ENCODE data around the gene FCN2.

FCN2 gene

GRCh38 chr9:134850611-134851010, 30.0 kb upstream of the FCN2 start:
- Histone ChIP-seq H3K4me1 (ENCODE audit: control insufficient read depth, insufficient read depth, low read length) (no peaks in the 10 kb centered on the region), H3K27ac (ENCODE audit: extremely low read depth, low read depth, low read length) (no peak overlapping the region), H3K4me3 (ENCODE audit: low read depth, low read length) (no peak overlapping the region), H3K36me3 (ENCODE audit: control insufficient read depth in 2 of 2, insufficient read depth in 1 of 2, low read length in 2 of 2) (no peaks in the 10 kb centered on the region), H3K9me3 (ENCODE audit: control insufficient read depth, insufficient read depth, low read depth, low read length) (no peaks in the 10 kb centered on the region)
- ChIA-PET CTCF (no interaction called here), POLR2A (no interaction called here)
- peak; percentile 84 for TF ChIP-seq ZNF18 (tag by site-specific recombination; IDR thresholded peaks at IDR 0.05)
- TF ChIP-seq GLIS1 (tag by site-specific recombination; IDR thresholded peaks at IDR 0.05): peak; percentile 100
- TF ChIP-seq ZNF558 (tag by site-specific recombination; IDR thresholded peaks at IDR 0.05): no peak

GRCh38 chr9:134851020-134851419, 29.6 kb upstream of the FCN2 start:
- no peak overlapping the region for H3K4me3 ChIP-seq (ENCODE audit: low read depth, low read length)
- CTCF ChIA-PET: no interaction called here

GRCh38 chr9:134852906-134853654, 27.5 kb upstream of the FCN2 start:
- Histone ChIP-seq H3K36me3 (ENCODE audit: control insufficient read depth in 2 of 2, insufficient read depth in 1 of 2, low read length in 2 of 2) (no peaks in the 10 kb centered on the region), H3K4me1 (ENCODE audit: control insufficient read depth, insufficient read depth, low read length) (no peaks in the 10 kb centered on the region), H3K9me3 (ENCODE audit: control insufficient read depth, insufficient read depth, low read depth, low read length) (no peaks in the 10 kb centered on the region), H3K27ac (ENCODE audit: extremely low read depth, low read depth, low read length) (no peak overlapping the region), H3K4me3 (ENCODE audit: low read depth, low read length) (no peak overlapping the region)
- TF ChIP-seq ZNF776 (tag by site-specific recombination; IDR thresholded peaks at IDR 0.05; ENCODE audit: borderline replicate concordance) (no peak), ZNF239 (tag by site-specific recombination; IDR thresholded peaks at IDR 0.05) (no peak), OSR2 (tag by site-specific recombination; IDR thresholded peaks at IDR 0.05) (no peak), ZNF140 (tag by site-specific recombination; IDR thresholded peaks at IDR 0.05) (no peak), ZNF518A (tag by site-specific recombination; conservative IDR thresholded peaks at IDR 0.05; ENCODE audit: low read depth) (no peak), ZNF423 (tag by site-specific recombination; IDR thresholded peaks at IDR 0.05) (no peak), ZNF747 (tag by site-specific recombination; IDR thresholded peaks at IDR 0.05) (no peak), MYNN (tag by site-specific recombination; IDR thresholded peaks at IDR 0.05; ENCODE audit: borderline replicate concordance) (no peak), BCL11B (tag by site-specific recombination; IDR thresholded peaks at IDR 0.05; ENCODE audit: low read depth) (no peak), ZFP3 (tag by site-specific recombination; IDR thresholded peaks at IDR 0.05; ENCODE audit: low read depth) (no peak)
- CTCF ChIA-PET: interaction anchor here (0.6 kb wide), 1 partner anchor 437 kb away, joined by 3 read pairs; no protein-coding TSS in a partner anchor
- POLR2A ChIA-PET: no interaction called here

More at GRCh38 chr9:134851020-134851419, 29.6 kb upstream of the FCN2 start:
- H3K27ac ChIP-seq (ENCODE audit: extremely low read depth, low read depth, low read length): no peak overlapping the region
- no peaks in the 10 kb centered on the region for H3K4me1 ChIP-seq (ENCODE audit: control insufficient read depth, insufficient read depth, low read length)
- H3K9me3 ChIP-seq (ENCODE audit: control insufficient read depth, insufficient read depth, low read depth, low read length): no peaks in the 10 kb centered on the region
- TF ChIP-seq ZNF704 (tag by site-specific recombination; IDR thresholded peaks at IDR 0.05) (no peak), ZNF24 (tag by site-specific recombination; IDR thresholded peaks at IDR 0.05) (no peak), MYNN (tag by site-specific recombination; IDR thresholded peaks at IDR 0.05; ENCODE audit: borderline replicate concordance) (no peak)
- POLR2A ChIA-PET: no interaction called here
- H3K36me3 ChIP-seq (ENCODE audit: control insufficient read depth in 2 of 2, insufficient read depth in 1 of 2, low read length in 2 of 2): no peaks in the 10 kb centered on the region

Measured in HEK293 (cell line).